ENCODE data around the gene SPG11. TPM values are rescaled to one million over a fixed set of nuclear protein-coding genes. Genes with fewer than 3 reads are reported as not detected.

SPG11 gene
- total RNA-seq: 67.3 TPM

GRCh38 chr15:44663410-44664308 is at the start of gene SPG11:
Gene SPG11, minus strand, starts transcription at chr15:44663662. Its CDS starts 15 bp downstream, at chr15:44663647.
- Histone ChIP-seq H3K27me3 (ENCODE audit: control insufficient read depth in 3 of 3, insufficient read depth in 3 of 3, low read length in 3 of 3) (no peaks in the 10 kb centered on the region), H3K27ac (ENCODE audit: low read depth, low read length) (peak within 1 kb of the TSS; percentile 98), H3K9ac (ENCODE audit: low read depth in 1 of 3, low read length in 3 of 3) (peak within 1 kb of the TSS; percentile 97 to 99 (median 98)), H3K9me3 (ENCODE audit: control insufficient read depth in 3 of 3, low read length in 3 of 3) (no peaks in the 10 kb centered on the region), H3K4me1 (ENCODE audit: control insufficient read depth in 3 of 3, insufficient read depth in 3 of 3, low read length in 3 of 3) (peaks cover 13 to 21% (median 17%) of the 10 kb centered on the region in 3 donors), H3K36me3 (ENCODE audit: control insufficient read depth in 3 of 3, insufficient read depth in 3 of 3, low read length in 3 of 3) (peaks cover 3 to 10% (median 10%) of the 10 kb centered on the region in 3 donors), H3K4me3 (ENCODE audit: low read length in 3 of 3) (peak within 1 kb of the TSS; percentile 95 to 97 (median 97))

- Histone ChIP-seq H3K4me1 (ENCODE audit: control insufficient read depth in 3 of 3, insufficient read depth in 3 of 3, low read length in 3 of 3) (peaks cover 7 to 21% (median 8%) of the 10 kb centered on the region in 3 donors), H3K9me3 (ENCODE audit: control insufficient read depth in 3 of 3, low read length in 3 of 3) (no peaks in the 10 kb centered on the region), H3K9ac (ENCODE audit: low read depth in 1 of 3, low read length in 3 of 3) (peak overlapping the region; percentile 97 to 100 (median 98)), H3K36me3 (ENCODE audit: control insufficient read depth in 3 of 3, insufficient read depth in 3 of 3, low read length in 3 of 3) (peaks cover 19 to 28% (median 22%) of the 10 kb centered on the region in 3 donors), H3K27ac (ENCODE audit: low read depth, low read length) (peak overlapping the region; percentile 98), H3K27me3 (ENCODE audit: control insufficient read depth in 3 of 3, insufficient read depth in 3 of 3, low read length in 3 of 3) (no peaks in the 10 kb centered on the region), H3K4me3 (ENCODE audit: low read length in 3 of 3) (peak overlapping the region; percentile 95 to 99 (median 98))
Observed at GRCh38 chr15:44712346-44713005, 49.0 kb upstream of the SPG11 start.

GRCh38 chr15:44711743-44712345 is 48.4 kb upstream of the SPG11 start:
- H3K36me3 ChIP-seq (ENCODE audit: control insufficient read depth in 3 of 3, insufficient read depth in 3 of 3, low read length in 3 of 3): peaks cover 14 to 22% (median 16%) of the 10 kb centered on the region in 3 donors
- H3K4me1 ChIP-seq (ENCODE audit: control insufficient read depth in 3 of 3, insufficient read depth in 3 of 3, low read length in 3 of 3): peaks cover 7 to 21% (median 8%) of the 10 kb centered on the region in 3 donors
- H3K27me3 ChIP-seq (ENCODE audit: control insufficient read depth in 3 of 3, insufficient read depth in 3 of 3, low read length in 3 of 3): no peaks in the 10 kb centered on the region
- no peaks in the 10 kb centered on the region for H3K9me3 ChIP-seq (ENCODE audit: control insufficient read depth in 3 of 3, low read length in 3 of 3)
- peak overlapping the region; percentile 95 to 99 (median 98) for H3K4me3 ChIP-seq (ENCODE audit: low read length in 3 of 3)
- H3K9ac ChIP-seq (ENCODE audit: low read depth in 1 of 3, low read length in 3 of 3): peak overlapping the region; percentile 97 to 100 (median 98)
- peak overlapping the region; percentile 98 for H3K27ac ChIP-seq (ENCODE audit: low read depth, low read length)

- Histone ChIP-seq H3K9ac (ENCODE audit: low read depth in 1 of 3, low read length in 3 of 3) (peak within 1 kb of the TSS; percentile 97 to 100 (median 98)), H3K4me1 (ENCODE audit: control insufficient read depth in 3 of 3, insufficient read depth in 3 of 3, low read length in 3 of 3) (peaks cover 5 to 18% (median 7%) of the 10 kb centered on the region in 3 donors), H3K4me3 (ENCODE audit: low read length in 3 of 3) (peak within 1 kb of the TSS; percentile 95 to 99 (median 98)), H3K27me3 (ENCODE audit: control insufficient read depth in 3 of 3, insufficient read depth in 3 of 3, low read length in 3 of 3) (no peaks in the 10 kb centered on the region), H3K27ac (ENCODE audit: low read depth, low read length) (peak within 1 kb of the TSS; percentile 98), H3K9me3 (ENCODE audit: control insufficient read depth in 3 of 3, low read length in 3 of 3) (no peaks in the 10 kb centered on the region), H3K36me3 (ENCODE audit: control insufficient read depth in 3 of 3, insufficient read depth in 3 of 3, low read length in 3 of 3) (peaks cover 8 to 16% (median 9%) of the 10 kb centered on the region in 3 donors)
Observed at GRCh38 chr15:44711096-44711742, 47.8 kb upstream of the SPG11 start, which contains the start of the genes B2M and PATL2. Gene B2M, plus strand, starts transcription at chr15:44711517. Its CDS starts 30 bp downstream, at chr15:44711547. Gene PATL2, minus strand, starts transcription at chr15:44711323. Its CDS starts 34,833 bp downstream, at chr15:44676490.

GRCh38 chr15:44710236-44711095 is 47.0 kb upstream of the SPG11 start:
- peaks cover under 1 to 8% (median 3%) of the 10 kb centered on the region in 3 donors for H3K36me3 ChIP-seq (ENCODE audit: control insufficient read depth in 3 of 3, insufficient read depth in 3 of 3, low read length in 3 of 3)
- H3K9me3 ChIP-seq (ENCODE audit: control insufficient read depth in 3 of 3, low read length in 3 of 3): no peaks in the 10 kb centered on the region
- peaks cover 0 to 12% (median 7%) of the 10 kb centered on the region in 3 donors for H3K4me1 ChIP-seq (ENCODE audit: control insufficient read depth in 3 of 3, insufficient read depth in 3 of 3, low read length in 3 of 3)
- H3K4me3 ChIP-seq (ENCODE audit: low read length in 3 of 3): peak overlapping the region; percentile 95 to 99 (median 98)
- no peaks in the 10 kb centered on the region for H3K27me3 ChIP-seq (ENCODE audit: control insufficient read depth in 3 of 3, insufficient read depth in 3 of 3, low read length in 3 of 3)
- H3K27ac ChIP-seq (ENCODE audit: low read depth, low read length): peak overlapping the region; percentile 98
- peak overlapping the region; percentile 95 to 98 (median 97) for H3K9ac ChIP-seq (ENCODE audit: low read depth in 1 of 3, low read length in 3 of 3)

GRCh38 chr15:44706946-44707636 is 43.6 kb upstream of the SPG11 start:
- H3K27ac ChIP-seq (ENCODE audit: low read depth, low read length): no peak overlapping the region
- H3K9me3 ChIP-seq (ENCODE audit: control insufficient read depth in 3 of 3, low read length in 3 of 3): no peaks in the 10 kb centered on the region
- no peaks in the 10 kb centered on the region for H3K27me3 ChIP-seq (ENCODE audit: control insufficient read depth in 3 of 3, insufficient read depth in 3 of 3, low read length in 3 of 3)
- no peak overlapping the region for H3K4me3 ChIP-seq (ENCODE audit: low read length in 3 of 3)
- H3K9ac ChIP-seq (ENCODE audit: low read depth in 1 of 3, low read length in 3 of 3): no peak overlapping the region
- peaks cover 0 to 2% (median 0%) of the 10 kb centered on the region in 3 donors for H3K36me3 ChIP-seq (ENCODE audit: control insufficient read depth in 3 of 3, insufficient read depth in 3 of 3, low read length in 3 of 3)
- H3K4me1 ChIP-seq (ENCODE audit: control insufficient read depth in 3 of 3, insufficient read depth in 3 of 3, low read length in 3 of 3): peaks cover 0 to 4% (median 0%) of the 10 kb centered on the region in 3 donors

GRCh38 chr15:44706401-44706800 is 42.9 kb upstream of the SPG11 start:
- no peaks in the 10 kb centered on the region for H3K27me3 ChIP-seq (ENCODE audit: control insufficient read depth in 3 of 3, insufficient read depth in 3 of 3, low read length in 3 of 3)
- H3K4me1 ChIP-seq (ENCODE audit: control insufficient read depth in 3 of 3, insufficient read depth in 3 of 3, low read length in 3 of 3): peaks cover 0 to 4% (median 0%) of the 10 kb centered on the region in 3 donors
- no peaks in the 10 kb centered on the region for H3K9me3 ChIP-seq (ENCODE audit: control insufficient read depth in 3 of 3, low read length in 3 of 3)
- H3K4me3 ChIP-seq (ENCODE audit: low read length in 3 of 3): no peak overlapping the region
- H3K9ac ChIP-seq (ENCODE audit: low read depth in 1 of 3, low read length in 3 of 3): no peak overlapping the region
- no peak overlapping the region for H3K27ac ChIP-seq (ENCODE audit: low read depth, low read length)
- H3K36me3 ChIP-seq (ENCODE audit: control insufficient read depth in 3 of 3, insufficient read depth in 3 of 3, low read length in 3 of 3): peaks cover 0 to 2% (median 0%) of the 10 kb centered on the region in 3 donors

GRCh38 chr15:44705986-44706385 is 42.5 kb upstream of the SPG11 start:
- Histone ChIP-seq H3K27me3 (ENCODE audit: control insufficient read depth in 3 of 3, insufficient read depth in 3 of 3, low read length in 3 of 3) (no peaks in the 10 kb centered on the region), H3K4me1 (ENCODE audit: control insufficient read depth in 3 of 3, insufficient read depth in 3 of 3, low read length in 3 of 3) (peaks cover 0 to 4% (median 0%) of the 10 kb centered on the region in 3 donors), H3K4me3 (ENCODE audit: low read length in 3 of 3) (no peak overlapping the region), H3K27ac (ENCODE audit: low read depth, low read length) (no peak overlapping the region), H3K36me3 (ENCODE audit: control insufficient read depth in 3 of 3, insufficient read depth in 3 of 3, low read length in 3 of 3) (peaks cover 0 to 2% (median 0%) of the 10 kb centered on the region in 3 donors), H3K9me3 (ENCODE audit: control insufficient read depth in 3 of 3, low read length in 3 of 3) (no peaks in the 10 kb centered on the region), H3K9ac (ENCODE audit: low read depth in 1 of 3, low read length in 3 of 3) (no peak overlapping the region)
